Glomerular visceral epithelial cell (primary cell): ENCODE measurements around the gene LONP1.

ENCODE experiments used
- DNase-seq: peaks from one replicate; pipeline ENCODE4 v3.0.0-alpha.2; 2016; ENCODE audit errors: extremely low spot score

Gene LONP1

GRCh38 chr19:5648464-5648863 is 71.5 kb downstream of the LONP1 start:
- DNase-seq, result no peak

- DNase-seq, result no peak
Measured at GRCh38 chr19:5646703-5647102, 73.2 kb downstream of the LONP1 start.

- no peak for DNase-seq
Measured at GRCh38 chr19:5645409-5645808, 74.5 kb downstream of the LONP1 start.

DNA sequence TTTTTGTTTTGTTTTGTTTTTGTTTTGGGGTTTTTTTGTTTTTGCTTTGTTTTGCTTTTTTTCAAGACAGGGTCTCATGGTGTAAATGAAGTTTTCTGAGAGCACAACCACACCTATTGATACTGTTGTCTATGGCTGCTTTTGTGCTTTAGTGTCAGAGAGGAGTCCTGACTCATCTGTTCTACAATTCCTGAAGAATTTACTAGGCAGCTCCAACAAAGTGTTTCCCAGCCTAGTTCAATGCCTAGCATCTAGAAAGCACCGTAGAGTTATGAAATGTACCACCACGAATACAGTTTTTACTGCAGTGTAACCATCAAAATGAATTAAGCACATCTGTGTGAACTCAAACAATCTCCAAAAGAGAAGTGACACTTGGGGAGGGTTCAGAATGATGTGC is 75.9 kb downstream of the LONP1 start:
- DNase-seq, result no peak

DNA sequence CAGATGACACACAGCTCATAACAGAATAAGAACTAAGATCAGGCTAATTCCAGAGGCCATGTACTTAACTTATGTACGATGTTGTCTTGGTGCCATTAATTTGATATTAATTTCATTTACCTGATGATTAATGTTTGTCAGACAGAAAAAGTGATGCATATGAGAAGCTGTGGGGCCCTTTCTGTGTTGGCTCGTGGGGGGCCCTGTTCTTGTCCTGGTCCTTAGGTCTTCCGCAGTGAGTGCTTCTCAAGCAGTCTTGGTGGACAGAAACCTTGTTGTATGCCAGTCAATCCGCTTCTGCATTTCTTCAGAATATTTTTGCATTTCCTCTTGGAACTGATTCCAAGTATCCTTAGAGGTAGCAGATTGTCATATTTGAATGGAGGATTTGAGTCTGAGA is 76.9 kb downstream of the LONP1 start:
- DNase-seq, result no peak

- no peak for DNase-seq
Measured at GRCh38 chr19:5642204-5642603, 77.7 kb downstream of the LONP1 start.
